Measurements from ENCODE around the gene ATP13A2.

The ATP13A2 gene

DNA sequence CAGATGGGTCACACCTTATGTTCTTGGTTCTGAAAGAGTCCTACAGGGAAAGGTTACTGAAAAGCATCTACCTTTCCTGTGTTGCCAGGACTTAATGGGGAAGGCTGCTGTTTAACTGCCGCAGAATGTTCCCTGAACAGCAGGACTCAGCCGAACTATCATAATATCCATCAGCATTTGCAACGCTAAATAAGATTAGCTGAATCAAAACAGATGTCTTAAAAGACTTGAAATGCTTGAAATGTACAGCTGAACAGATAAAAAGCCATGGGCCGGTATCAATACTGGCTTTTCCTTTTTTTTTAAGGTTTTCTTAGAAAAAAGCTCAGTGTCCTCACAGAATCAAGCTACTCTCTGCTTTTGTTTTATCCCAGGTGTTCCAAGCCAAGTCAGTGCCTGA lies 19.7 kb upstream of the ATP13A2 start:
- DNase-seq = no peak

GRCh38 chr1:17030206-17030605 lies 18.5 kb upstream of the ATP13A2 start:
- no peak for DNase-seq

- DNase-seq = no peak
Observed at GRCh38 chr1:17028662-17029188, 17.0 kb upstream of the ATP13A2 start.

DNA sequence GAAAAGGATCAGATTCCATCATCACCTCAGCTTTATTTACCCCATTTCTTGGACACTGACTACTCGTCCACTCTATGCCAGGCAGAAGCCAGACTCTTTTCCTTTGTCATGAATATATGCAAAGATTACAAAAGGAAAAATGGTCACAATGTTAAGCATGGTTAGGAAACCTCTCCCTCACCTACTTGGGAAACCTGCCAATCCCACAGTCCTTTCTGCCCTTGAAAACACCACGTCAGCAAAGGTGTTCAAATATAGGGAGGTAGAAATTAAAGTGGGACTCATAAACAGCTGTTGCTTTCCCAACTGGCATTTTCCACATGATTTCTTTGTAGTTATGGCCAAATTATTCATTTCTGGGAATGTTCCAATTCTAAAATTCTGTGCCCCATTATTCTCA lies 16.2 kb upstream of the ATP13A2 start:
- DNase-seq = no peak

- no peak for DNase-seq
Observed at GRCh38 chr1:17027403-17027802, 15.7 kb upstream of the ATP13A2 start.

DNA sequence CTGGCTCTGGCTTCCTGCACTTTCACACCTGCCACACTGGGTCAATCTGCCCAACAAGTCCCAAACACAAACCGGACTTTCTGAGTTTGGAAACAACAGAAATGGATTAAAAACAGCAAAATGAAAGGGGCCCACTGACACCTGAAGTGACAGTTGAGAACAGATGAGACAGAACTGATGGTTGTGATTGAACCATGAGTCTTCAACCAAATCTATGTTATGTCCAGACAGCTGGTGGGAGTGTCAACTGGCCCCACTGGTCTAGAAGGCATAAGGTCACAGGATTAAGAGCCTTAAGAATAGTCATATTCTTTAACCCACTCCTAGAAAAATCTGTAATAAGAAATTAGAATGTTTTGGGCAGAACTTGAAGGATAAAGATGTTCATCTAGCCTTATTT lies 13.0 kb upstream of the ATP13A2 start:
- DNase-seq = no peak

DNA sequence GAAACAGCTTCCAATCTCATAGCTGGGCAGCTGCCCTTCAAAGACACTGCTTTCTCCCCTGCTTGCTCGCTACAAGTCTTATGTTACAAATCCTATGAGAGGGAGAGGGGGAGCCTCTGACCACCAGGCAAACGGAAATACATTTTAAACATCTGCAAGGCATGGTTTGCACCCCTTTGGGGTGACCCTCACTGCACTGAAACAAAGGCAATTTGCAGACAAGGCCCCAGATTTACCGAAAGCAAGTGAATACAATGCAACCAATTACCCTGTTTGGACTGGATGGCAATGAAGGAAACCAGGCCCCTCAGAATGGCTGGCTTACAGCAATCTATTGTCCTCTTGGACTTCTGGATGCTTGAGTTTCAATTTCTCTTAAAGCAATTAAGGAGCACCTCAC lies 11.8 kb upstream of the ATP13A2 start:
- DNase-seq = no peak

GRCh38 chr1:17023102-17023501 lies 11.4 kb upstream of the ATP13A2 start:
- DNase-seq = no peak

DNA sequence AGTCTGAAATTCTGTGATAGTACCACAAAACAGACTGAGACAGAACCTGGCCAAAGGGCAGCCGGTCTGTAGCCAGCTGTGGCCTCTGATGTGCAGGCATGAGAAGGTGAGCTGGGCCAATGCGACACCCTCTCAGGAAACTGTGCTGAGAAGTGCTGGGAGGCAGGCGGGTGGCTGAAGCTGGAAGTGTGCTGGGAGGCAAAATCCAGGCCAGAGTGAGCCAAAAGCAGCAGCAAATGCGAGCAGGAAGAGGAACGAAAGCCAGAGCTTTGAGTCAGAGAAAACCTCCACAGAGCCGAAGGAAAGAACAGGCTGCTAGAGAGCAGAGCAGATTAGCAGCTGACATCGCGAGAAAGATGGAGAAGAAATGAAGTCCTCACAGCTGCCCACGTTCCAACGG lies 10.2 kb upstream of the ATP13A2 start:
- DNase-seq = no peak

DNA sequence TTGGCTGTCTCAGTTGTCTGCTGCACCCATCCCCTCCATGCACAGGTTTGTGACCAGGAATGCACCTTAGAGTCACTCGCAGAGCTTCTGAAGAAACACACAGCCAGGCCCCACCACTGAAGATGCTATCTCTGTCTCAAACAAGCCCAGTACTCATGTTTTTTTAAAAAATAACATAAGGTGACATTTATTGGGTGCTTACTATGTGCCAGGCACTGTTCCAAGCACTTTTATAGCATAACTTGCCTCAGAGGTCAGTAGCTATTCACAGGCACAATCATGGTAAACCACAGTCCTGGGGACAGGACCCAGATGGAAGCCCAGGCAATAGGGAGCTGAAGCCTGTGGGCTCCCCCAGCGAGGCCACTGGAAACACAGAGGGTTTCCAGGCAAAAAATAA lies 8.8 kb upstream of the ATP13A2 start:
- no peak for DNase-seq

DNA sequence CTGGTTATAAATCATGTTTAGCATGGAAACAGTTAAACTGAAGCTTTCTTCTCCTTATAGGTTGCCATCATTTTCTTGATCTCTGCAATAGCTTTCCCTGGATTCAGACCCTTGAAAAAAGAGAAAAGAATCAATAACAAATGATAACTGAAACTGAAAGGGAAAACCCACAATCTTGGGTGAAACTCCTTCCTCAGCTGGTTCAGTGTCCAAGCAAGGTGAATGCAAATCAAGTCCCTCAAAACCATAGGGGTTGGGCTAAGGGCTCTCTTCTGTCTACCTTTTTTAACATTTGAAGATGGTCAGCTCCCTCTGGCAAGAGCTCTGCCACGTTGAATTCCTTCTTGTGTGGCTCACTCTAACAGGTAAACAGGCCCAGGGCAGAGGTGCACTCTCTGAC lies 7.1 kb upstream of the ATP13A2 start:
- no peak for DNase-seq

DNA sequence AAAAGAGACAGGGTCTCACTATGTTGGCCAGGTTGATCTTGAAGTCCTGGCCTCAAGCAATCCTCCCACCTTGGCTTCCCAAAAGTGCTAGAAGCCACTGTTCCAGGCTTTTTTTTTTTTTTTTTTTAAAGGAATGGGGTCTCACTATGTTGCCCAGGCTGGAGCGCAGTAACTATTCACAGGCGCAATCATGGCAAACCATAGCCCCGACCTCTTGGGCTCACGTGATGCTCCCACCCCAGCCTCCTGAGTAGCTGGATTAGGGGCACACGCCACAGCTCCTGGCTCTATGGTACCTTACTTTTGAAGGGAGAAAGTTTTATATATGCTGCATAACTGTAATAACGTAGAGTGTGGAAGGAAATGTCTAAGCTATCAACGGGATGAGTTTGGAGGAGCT lies 5.7 kb upstream of the ATP13A2 start:
- DNase-seq = no peak

DNA sequence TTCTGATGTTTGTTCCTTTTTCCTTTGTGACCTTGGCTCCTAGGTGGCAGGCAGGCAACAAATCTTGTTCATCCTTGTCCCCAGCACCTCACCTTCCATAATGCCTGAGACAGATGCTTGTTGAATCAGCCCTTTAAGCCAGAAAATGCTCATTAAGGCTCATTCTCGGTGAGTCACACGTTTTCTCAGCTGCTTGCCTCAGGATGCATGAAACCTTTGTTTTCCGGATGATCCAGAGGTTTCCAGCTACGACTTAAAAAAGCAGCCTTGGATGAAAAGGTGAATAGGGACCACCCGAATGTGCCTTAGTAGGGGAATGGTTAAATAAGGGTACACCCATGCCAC lies 4.6 kb upstream of the ATP13A2 start:
- no peak for DNase-seq

GRCh38 chr1:17014671-17015567 lies 3.2 kb upstream of the ATP13A2 start:
- DNase-seq = no peak

DNA sequence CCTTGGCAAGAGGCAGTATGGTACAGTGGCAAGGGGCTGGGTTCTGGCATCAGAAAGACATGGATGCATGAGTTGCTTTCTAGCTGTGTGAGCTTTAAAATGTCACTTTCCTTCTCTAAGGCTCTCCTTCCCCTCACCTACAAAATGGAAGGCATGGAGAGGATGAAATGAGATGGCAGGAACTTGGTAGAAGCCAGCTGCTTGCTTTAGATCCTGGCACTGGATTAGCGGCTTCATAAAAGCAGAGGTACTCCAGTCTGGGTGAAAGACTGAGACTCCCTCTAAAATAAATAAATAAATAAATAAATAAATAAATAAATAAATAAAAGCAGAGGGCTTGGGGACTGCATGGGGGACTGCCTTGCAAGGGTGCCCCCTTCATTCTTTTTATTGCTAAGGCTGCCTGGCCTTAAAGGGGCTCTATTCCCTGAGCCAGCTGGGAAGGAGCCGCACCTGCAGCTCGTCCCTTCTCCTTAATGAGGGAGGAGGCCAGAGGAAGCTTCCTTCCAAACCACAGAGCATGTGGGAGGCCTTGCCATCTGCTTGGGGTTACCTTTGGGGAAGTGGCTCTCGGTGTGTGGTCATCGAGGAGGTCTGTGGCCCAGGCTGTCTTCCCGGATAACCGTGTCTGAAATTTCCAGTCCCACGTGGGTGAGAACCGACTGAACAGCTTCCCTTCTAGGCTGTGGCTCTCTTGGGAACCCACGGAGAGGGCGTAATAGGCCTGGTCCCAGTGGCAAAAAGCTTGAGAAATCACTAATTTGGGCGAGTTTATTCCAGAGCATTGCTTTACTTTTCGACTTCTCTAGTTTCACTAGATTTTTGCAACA lies 2.0 kb upstream of the ATP13A2 start:
- no peak for DNase-seq

- no peak for DNase-seq
Observed at GRCh38 chr1:17012775-17013490, 1.2 kb upstream of the ATP13A2 start.

GRCh38 chr1:17011092-17011438 lies 663 bp downstream of the ATP13A2 start:
- DNase-seq = no peak

- no peak for DNase-seq
Observed at GRCh38 chr1:17009706-17010105, 2.0 kb downstream of the ATP13A2 start.

DNA sequence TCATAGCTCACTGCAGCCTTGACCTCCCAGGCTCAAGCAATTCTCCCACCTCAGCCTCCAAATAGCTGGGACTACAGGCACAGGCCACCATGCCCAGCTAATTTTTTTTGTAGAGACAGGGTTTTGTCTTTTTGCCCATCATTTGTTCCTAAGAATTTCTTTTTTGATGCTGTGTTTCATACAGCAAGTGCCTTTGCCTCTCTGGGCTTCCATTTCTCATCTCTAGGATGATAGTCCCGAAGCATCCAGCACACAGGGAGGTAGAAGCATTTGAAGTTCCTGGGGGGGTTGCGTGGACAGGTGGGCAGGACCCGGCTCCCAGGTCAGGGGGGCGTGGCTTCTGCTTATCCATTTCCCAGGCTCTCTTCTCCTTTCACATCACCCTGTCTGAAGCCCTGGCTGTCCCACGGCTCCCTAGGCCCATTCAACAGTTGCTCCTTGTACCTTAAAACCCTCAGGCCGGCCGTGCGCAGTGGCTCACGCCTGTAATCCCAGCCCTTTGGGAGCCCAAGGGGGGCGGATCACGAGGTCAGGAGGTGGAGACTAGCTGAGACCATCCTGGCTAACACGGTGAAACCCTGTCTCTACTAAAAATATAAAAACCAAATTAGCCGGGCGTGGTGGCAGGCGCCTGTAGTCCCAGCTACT lies 3.4 kb downstream of the ATP13A2 start:
- no peak for DNase-seq

GRCh38 chr1:17007121-17007520 lies 4.6 kb downstream of the ATP13A2 start:
- no peak for DNase-seq

DNA sequence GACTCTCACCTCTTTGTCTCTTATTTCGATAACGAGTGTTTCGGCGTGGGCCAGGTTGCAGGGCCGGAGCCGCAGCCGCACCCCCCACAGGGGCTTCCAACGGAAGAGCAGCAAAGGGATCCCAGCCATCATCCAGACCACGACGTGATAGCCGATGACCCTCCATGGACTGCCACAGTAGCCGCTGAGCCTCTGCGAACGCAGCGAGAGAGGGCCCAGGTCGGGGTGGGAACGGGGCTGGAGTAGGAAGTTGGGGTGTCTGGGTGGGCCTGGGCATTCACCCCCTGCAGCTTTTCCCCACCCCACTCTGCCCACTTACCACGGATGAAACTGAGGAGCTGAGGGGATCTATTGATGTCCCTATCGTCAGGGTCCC lies 6.4 kb downstream of the ATP13A2 start:
- no peak for DNase-seq

DNA sequence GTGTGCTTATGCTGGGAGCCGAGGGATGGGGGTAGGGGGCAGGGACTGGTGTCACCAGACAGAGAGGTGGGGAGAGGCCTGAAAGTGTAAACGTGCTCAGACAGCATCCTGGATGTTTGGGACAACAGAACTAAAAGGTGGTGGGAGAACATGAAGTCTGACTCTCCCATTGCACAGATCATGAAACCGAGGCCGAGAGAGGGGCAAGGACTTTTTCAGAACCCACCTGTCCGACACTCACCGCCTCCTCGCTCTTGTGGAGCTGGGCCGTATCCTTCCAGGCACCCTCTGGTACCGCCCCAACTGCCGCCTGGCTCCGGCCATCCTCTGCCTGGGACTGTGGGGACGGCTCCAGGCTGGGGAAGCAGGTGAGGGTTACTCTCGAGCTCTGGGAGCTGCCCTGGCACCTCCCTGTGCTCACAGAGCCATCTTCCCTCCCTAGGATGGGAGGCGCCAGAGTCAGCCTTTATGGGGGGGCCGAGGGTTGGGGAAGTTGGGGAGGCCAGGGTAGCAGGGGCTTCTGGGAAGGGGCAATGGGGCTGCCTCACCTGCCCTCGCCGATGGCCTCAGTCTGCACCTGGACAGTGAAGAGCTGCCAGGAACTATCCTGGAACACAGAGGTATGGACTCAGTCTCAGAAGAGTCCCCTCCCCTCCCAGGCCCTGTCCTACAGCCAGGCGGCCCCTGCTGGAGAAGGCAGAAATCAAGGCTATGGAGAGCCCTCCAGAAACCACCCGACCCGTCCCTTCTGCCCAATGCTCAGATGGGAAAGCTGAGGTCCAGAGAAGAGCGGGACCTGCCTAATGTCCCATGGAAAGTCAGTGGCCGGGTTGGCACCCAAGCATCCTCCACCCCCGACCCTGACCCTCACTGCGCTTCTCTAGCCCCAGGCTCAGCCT lies 7.0 kb downstream of the ATP13A2 start:
- no peak for DNase-seq
